ENCODE measurements around the gene TIMM10B.

The TIMM10B gene

GRCh38 chr11:6473451-6474412 is 7.6 kb upstream of the TIMM10B start, which contains the start of gene TRIM3:
Gene TRIM3, minus strand, starts transcription at chr11:6473941. Its CDS starts 8,246 bp downstream, at chr11:6465695.
- DNase-seq, result no peak

DNA sequence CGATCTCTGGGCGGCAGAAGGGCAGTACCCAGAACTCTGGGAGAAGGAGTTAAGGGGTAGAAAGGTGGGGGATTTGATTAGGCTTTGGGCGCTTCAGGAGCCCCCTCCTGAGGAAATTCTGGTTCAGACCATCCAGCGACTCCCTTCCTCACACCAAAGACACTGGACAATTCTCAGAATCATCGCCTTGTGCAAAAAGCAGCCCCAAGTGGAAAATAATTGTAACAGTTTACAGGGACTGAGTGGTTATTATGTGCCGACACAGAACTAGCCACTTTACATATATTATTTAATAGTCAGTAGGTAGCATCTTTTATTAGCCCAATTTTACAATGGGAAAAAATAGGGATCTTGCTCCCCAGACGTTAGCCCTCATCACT is 6.9 kb upstream of the TIMM10B start:
- no peak for DNase-seq

DNA sequence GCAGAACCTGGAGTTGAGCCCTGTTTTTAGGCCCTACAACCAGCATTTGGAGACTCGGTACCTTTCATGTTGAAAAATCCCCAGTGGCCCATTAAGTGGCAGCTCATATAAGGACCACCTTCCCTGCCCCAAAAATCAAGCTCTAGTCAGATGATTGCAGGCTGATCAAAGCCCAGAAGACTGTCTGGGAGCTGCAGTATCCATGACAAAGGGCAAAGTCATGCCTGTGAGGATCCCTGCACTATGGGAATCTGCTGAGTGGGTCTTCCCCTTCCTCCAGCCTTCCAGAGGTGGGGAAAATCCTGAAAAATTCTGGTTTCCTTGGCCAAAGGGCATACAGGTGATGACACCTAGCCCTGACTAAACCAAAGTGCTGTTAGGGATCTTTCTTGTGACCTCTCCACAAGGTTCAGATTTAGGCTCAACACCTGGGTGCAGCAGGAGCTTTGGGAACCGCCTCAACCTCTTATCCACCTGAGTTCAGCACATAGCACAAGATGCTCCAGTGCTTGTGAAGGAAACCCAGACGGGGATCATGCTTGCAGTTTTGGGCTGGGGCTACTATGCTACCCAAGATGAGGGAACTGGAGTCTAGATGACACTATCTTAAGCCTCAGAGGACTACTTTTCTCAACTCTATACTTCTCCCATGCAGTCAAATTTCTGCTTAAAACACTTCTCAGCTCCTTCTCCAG is 6.3 kb upstream of the TIMM10B start:
- DNase-seq, result no peak

GRCh38 chr11:6475936-6476335 is 5.4 kb upstream of the TIMM10B start:
- no peak for DNase-seq

- no peak for DNase-seq
These were observed 4.7 kb upstream of the TIMM10B start for GRCh38 chr11:6476571-6476970.

- DNase-seq, result no peak
These were observed 894 bp upstream of the TIMM10B start for GRCh38 chr11:6480299-6480914.

DNA sequence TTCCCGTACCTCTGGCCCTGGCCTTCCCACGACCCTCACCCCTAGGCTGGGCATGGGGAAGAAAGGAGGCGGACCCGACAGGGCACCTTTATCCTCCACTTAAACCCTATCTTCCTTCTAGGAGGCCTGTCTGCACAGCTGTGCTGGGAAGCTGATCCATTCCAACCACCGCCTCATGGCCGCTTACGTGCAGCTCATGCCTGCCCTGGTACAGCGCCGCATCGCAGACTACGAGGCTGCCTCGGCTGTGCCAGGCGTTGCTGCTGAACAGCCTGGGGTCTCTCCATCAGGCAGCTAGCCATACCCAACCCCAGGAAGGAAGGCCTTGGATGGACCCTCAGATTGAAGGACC is 599 bp downstream of the TIMM10B start:
- DNase-seq, result no peak

DNA sequence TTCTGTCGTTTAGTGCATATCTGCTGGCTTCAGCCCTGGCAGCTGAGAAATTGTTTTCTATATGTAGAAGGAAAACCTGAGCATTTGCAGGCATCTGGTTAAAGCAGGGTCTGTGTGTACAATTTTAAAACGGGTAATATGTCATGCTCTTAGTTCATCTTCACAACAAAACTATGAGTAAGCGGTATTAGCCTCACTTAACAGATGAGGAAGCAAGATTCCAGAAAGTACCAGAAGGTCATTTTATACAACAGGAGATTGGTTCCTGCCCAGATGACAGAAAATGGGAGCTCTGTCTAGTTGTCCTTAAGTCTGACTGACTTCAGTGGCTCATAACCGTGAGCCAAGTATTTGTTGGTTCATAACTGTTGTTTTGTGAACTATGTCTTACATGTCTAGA is 1.1 kb downstream of the TIMM10B start:
- DNase-seq, result no peak

GRCh38 chr11:6483015-6483414 is 1.7 kb downstream of the TIMM10B start:
- DNase-seq, result no peak

- no peak for DNase-seq
These were observed 4.4 kb downstream of the TIMM10B start for GRCh38 chr11:6485661-6486060.

GRCh38 chr11:6486256-6486655 is 5.0 kb downstream of the TIMM10B start:
- no peak for DNase-seq

DNA sequence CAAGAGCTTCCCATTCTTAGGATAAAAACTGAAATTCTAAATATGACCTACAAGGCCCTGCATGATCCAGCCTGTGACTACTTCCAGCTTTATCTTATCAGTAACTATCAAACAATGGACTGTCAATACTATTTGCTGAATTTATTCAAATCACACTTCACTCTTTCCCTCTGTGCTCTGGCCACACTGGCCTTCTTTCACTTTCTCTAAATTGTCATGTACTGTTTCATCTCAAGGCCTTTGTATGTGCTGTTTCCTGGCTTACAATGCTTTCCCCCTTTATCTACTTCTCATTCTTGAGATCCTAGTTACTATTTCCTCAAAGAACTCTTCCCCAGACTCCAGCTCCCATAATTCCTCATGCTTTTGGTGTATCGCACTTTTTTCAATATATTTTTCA is 5.6 kb downstream of the TIMM10B start:
- no peak for DNase-seq

DNA sequence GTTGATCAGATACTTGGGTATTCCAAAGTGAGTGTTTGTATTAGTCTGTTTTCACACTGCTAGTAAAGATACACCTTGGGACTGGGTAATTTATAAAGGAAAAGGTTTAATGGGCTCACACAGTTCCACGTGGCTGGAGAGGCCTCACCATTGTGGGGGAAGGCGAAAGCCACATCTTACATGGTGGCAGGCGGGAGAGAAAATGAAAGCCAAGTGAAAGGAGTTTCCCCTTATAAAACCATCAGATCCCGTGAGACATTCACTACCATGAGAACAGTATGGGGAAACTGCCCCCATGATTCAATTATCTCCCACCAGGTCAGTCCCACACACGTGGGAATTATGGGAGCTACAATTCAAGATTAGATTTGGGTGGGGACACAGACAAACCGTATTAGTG is 7.0 kb downstream of the TIMM10B start:
- DNase-seq, result no peak

- no peak for DNase-seq
These were observed 7.5 kb downstream of the TIMM10B start for GRCh38 chr11:6488821-6489220.

DNA sequence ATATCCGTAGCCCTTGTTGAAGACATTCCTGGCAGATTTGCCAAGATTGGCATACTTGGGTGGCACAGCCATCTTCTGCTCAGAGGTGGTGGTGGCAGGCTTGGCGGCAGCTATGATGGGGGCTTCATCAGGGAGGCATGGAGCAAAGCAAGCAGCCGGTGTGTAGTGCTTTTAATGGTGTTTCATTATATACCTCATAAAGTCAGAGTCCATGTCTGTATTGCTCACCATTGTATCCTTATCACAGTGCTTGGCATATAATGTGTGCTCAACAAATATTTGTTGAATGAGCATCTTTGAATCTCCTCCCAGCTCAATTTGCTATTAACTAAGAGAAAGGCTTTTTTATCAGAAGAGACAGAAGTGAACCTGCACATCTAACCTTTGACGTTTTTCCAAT is 8.0 kb downstream of the TIMM10B start:
- DNase-seq, result no peak

GRCh38 chr11:6497069-6497839 is 16.0 kb downstream of the TIMM10B start, which contains the start of gene DNHD1:
Gene DNHD1, plus strand, starts transcription at chr11:6497280. Its CDS starts 936 bp downstream, at chr11:6498216.
- DNase-seq, result no peak

DNA sequence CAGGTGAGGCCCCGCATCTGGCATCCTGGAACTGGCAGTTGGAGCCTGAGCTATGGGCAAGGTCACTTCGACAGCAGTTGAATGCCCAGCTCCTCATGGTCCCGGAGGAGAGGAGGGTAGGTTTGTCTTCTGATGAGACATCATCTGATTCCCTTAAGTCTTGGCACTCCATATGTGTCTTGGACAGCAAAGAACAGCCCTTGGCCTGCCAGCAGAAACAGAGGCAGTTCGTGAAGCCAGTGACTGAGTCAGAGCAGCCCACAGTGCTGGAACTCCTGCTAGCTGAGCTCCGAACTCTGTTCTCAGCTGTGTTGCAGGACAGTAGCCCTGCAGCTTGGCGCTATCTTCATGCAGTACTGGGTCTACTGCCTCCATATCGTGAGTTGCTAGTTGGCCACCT is 16.8 kb downstream of the TIMM10B start:
- DNase-seq, result no peak

DNA sequence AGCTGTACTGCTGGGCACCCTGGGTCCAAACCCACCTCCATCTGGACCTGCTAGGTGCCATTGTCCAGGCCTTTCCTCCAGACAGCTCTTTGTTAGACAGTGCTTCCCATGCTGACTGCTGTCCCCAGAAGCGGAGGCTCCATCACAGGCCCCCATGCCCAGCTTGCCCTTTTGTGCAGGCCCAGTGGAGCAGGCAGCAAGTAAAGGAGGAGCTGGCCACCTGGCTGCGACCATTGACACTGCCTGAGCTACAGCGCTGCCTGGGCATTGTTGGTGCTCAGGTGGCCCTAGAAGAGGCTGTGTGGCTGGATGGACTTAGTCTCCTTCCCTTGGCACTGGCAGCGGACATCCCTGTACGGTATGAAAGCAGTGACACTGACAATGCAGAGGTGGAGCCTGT is 17.2 kb downstream of the TIMM10B start:
- DNase-seq, result no peak

GRCh38 chr11:6502382-6502781 is 21.1 kb downstream of the TIMM10B start:
- DNase-seq, result no peak

DNA sequence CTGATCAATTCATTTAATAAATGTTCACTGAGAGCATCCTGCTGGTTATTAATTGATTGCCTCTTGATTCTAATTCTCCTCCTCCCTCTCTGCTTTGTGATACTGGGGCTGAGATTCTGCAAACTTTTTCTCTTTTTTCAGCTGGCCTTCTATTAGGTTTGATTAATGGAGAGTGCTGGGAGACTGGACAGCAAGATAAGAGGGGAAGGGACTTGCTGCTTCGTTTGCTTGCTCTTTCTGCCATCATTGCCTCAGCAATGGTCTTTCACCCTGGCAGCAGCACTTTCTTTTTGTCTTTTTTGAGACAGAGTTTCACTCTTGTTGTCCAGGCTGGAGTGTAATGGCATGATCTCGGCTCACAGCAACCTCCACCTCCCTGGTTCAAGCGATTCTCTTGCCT is 22.9 kb downstream of the TIMM10B start:
- DNase-seq, result no peak

DNA sequence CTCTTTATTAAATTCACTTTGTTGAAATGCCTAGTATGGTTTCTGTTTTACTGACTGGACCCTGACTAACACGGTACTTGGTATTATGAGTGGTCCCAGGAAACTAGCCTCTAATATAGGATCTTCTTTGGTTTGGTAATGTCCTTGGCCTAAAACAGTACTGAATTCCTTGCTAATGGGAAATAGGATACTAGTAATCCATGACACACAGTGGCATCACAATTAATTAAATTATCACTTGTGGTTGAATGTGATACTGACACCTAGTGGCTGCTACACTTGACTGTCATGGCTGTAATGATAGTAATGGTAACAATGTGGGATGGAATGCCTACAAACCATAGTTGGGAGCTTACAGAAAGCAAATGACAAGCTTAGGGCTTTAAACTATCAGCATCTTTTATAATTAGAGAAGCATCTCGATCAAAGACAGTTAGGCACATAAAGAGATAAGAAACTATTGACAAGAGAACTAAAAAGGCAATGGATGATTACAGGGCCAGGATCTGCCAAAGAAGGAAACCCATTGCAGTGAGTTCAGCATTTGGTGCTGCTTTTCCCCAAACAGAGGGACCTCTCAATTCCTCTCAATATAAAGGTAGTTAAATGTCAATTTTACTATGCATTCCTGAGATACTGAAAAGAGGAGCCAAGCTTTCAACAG is 24.4 kb downstream of the TIMM10B start:
- no peak for DNase-seq

- no peak for DNase-seq
These were observed 35.6 kb downstream of the TIMM10B start for GRCh38 chr11:6516865-6517264.
